ENCODE results near the gene PKP4. TPM values are rescaled to one million over a fixed set of nuclear protein-coding genes. Genes with fewer than 3 reads are reported as not detected.

PKP4 gene
- total RNA-seq, 1 experiment from 2014 or later: 55.2 TPM

GRCh38 chr2:158496986-158497385 lies 40.2 kb downstream of the PKP4 start:
- Histone ChIP-seq H3K4me3 (replicated peaks in 1 of 2; ENCODE audit: low read depth in 1 of 2, low read length in 2 of 2) (no peak overlapping the region), H3K27ac (ENCODE audit: low read depth, low read length) (no peak overlapping the region), H3K4me1 (ENCODE audit: control insufficient read depth in 1 of 2, insufficient read depth in 2 of 2, low read length in 2 of 2) (no peaks in the 10 kb centered on the region; a peak in 1 of 4 replicates), H3K27me3 (ENCODE audit: insufficient read depth, low read length) (no peaks in the 10 kb centered on the region), H2AFZ (ENCODE audit: low read depth, low read length, poor library complexity, severe bottlenecking) (no peak overlapping the region), H3K9me2 (ENCODE audit: insufficient read depth) (no peaks in the 10 kb centered on the region), H3K79me2 (ENCODE audit: insufficient read depth, low read length) (peaks cover 71% of the 10 kb centered on the region), H3K36me3 (ENCODE audit: control insufficient read depth in 1 of 2, insufficient read depth in 2 of 2, low read length in 2 of 2) (no peaks in the 10 kb centered on the region), H3K9me3 (ENCODE audit: control insufficient read depth in 1 of 2, insufficient read depth in 1 of 2, low read depth in 1 of 2, low read length in 2 of 2) (no peaks in the 10 kb centered on the region), H4K20me1 (ENCODE audit: insufficient read depth) (no peaks in the 10 kb centered on the region), H3K4me2 (ENCODE audit: low read length) (no peak overlapping the region), H3K9ac (ENCODE audit: low read length) (no peak overlapping the region)
- no peak for DNase-seq (ENCODE audit: low read depth, low spot score)
- CTCF ChIA-PET: no interaction called here
- no peak for TF ChIP-seq ATF3 (IDR thresholded peaks at IDR 0.05)
- no peak for TF ChIP-seq SIN3A (IDR thresholded peaks at IDR 0.05; ENCODE audit: low read depth)
- no peak for TF ChIP-seq ZBTB33 (IDR thresholded peaks at IDR 0.05; ENCODE audit: extremely low read depth, insufficient replicate concordance, low read length)
- TF ChIP-seq ELF1 (IDR thresholded peaks at IDR 0.05; ENCODE audit: borderline replicate concordance, low read depth): no peak
- TF ChIP-seq ZNF274 (IDR thresholded peaks at IDR 0.05; ENCODE audit: low read depth, low read length): no peak
- no peak for TF ChIP-seq TCF7L2 (IDR thresholded peaks at IDR 0.05; ENCODE audit: borderline replicate concordance, extremely low read depth, insufficient read depth, insufficient read length)
- TF ChIP-seq ZFX (IDR thresholded peaks at IDR 0.05): no peak
- TF ChIP-seq SP1 (IDR thresholded peaks at IDR 0.05; ENCODE audit: low read depth): no peak
- no peak for TF ChIP-seq EGR1 (IDR thresholded peaks at IDR 0.05; ENCODE audit: low read depth)
- no peak for TF ChIP-seq POLR2AphosphoS5 (IDR thresholded peaks at IDR 0.05; ENCODE audit: low read depth, low read length)
- TF ChIP-seq REST (IDR thresholded peaks at IDR 0.05; ENCODE audit: low read depth): no peak
- TF ChIP-seq JUND (IDR thresholded peaks at IDR 0.05): no peak
- TF ChIP-seq EZH2phosphoT487 (IDR thresholded peaks at IDR 0.05; ENCODE audit: borderline replicate concordance): no peak
- TF ChIP-seq, protein P1, sequence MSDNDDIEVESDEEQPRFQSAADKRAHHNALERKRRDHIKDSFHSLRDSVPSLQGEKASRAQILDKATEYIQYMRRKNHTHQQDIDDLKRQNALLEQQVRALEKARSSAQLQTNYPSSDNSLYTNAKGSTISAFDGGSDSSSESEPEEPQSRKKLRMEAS (IDR thresholded peaks at IDR 0.05): no peak
- TF ChIP-seq FOSL1 (IDR thresholded peaks at IDR 0.05; ENCODE audit: low read depth): no peak
- ATAC-seq: no peak
- POLR2A ChIA-PET: interaction anchor here (0.6 kb wide), 1 partner anchor 54 kb away, joined by 4 read pairs; no protein-coding TSS in a partner anchor
- RAD21 ChIA-PET (ENCODE audit: low non-redundant PET in 1 of 2, low total read pairs in 2 of 2, uncharacterized antibody in 2 of 2, unreplicated experiment in 2 of 2): no interaction called here
- intact Hi-C loops (cut with micrococcal nuclease): no loop called here
- BruUV-seq (replicated peaks): no TSS peak

Measured in HCT116 (cell line).